ENCODE measurements around the gene C1QL4. TPM values are rescaled to one million over a fixed set of nuclear protein-coding genes. Genes with fewer than 3 reads are reported as not detected.
A peak's percentile ranks its signal among the peaks of the same experiment; 100 is the strongest.

The C1QL4 gene
- total and polyA plus RNA-seq, 9 of the 15 experiments (the other 6 are each of a cell fraction or from before 2014, with no cell fraction given): 0.08 to 2.1 (median 0.31) TPM

- peak; percentile 61 for TF ChIP-seq REST (IDR thresholded peaks at IDR 0.05; ENCODE audit: borderline replicate concordance)
- no peak for TF ChIP-seq REST (CRISPR knock-in tag; IDR thresholded peaks at IDR 0.05; ENCODE audit: low read depth)
- TF ChIP-seq POLR3G (IDR thresholded peaks at IDR 0.05; ENCODE audit: extremely low read depth, insufficient read length, insufficient replicate concordance): no peak
- TF ChIP-seq BHLHE40 (IDR thresholded peaks at IDR 0.05; ENCODE audit: low read length): 0 out of 2 replicates have a peak, but pooled peaks have one; percentile 16
- TF ChIP-seq MAFG (tag; conservative IDR thresholded peaks at IDR 0.05): no peak
- peak; percentile 12; the same call in 1 of the 2 replicates for TF ChIP-seq TEAD4 (IDR thresholded peaks at IDR 0.05; ENCODE audit: low read length)
- no peak for TF ChIP-seq TEAD4 (CRISPR knock-in tag; IDR thresholded peaks at IDR 0.05; ENCODE audit: borderline replicate concordance)
- TF ChIP-seq PML (IDR thresholded peaks at IDR 0.05; ENCODE audit: low read length): 0 out of 2 replicates have a peak, but pooled peaks have one; percentile 18
- TF ChIP-seq SP1 (CRISPR knock-in tag; IDR thresholded peaks at IDR 0.05): peak; percentile 82
- no peak for TF ChIP-seq ZNF699 (CRISPR knock-in tag; IDR thresholded peaks at IDR 0.05; ENCODE audit: insufficient replicate concordance)
- TF ChIP-seq SP2 (IDR thresholded peaks at IDR 0.05; ENCODE audit: extremely low read depth, low read depth, low read length, poor library complexity, severe bottlenecking): no peak
- no peak for TF ChIP-seq ARHGAP35 (IDR thresholded peaks at IDR 0.05; ENCODE audit: partially characterized antibody)
- peak; percentile 49; the same call in 1 of the 2 replicates for TF ChIP-seq CTBP1 (IDR thresholded peaks at IDR 0.05; ENCODE audit: borderline replicate concordance)
- TF ChIP-seq E2F1 (CRISPR knock-in tag; IDR thresholded peaks at IDR 0.05): no peak
- TF ChIP-seq VEZF1 (CRISPR knock-in tag; IDR thresholded peaks at IDR 0.05): peak; percentile 96
- no peak for TF ChIP-seq TAF7 (tag; IDR thresholded peaks at IDR 0.05)
- TF ChIP-seq MEIS2 (IDR thresholded peaks at IDR 0.05; ENCODE audit: partially characterized antibody): no peak
Measured at GRCh38 chr12:49336645-49337584, at the start of gene C1QL4 (continued).

All from K562 (cell line).